ENCODE data around the gene RBPJ. TPM values are rescaled to one million over a fixed set of nuclear protein-coding genes. Genes with fewer than 3 reads are reported as not detected.

The RBPJ gene
- total RNA-seq, 4 donors from 2014 or later, result 94.1 to 129 (median 113) TPM

- DNase-seq (ENCODE audit: low spot score) (no peak), ATAC-seq (ENCODE audit: low FRiP score) (no peak)
- no peak for TF ChIP-seq CTCF (IDR thresholded peaks at IDR 0.05)
Observed at GRCh38 chr4:26323821-26324220, 3.0 kb downstream of the RBPJ start.

GRCh38 chr4:26325191-26325590, 4.4 kb downstream of the RBPJ start:
- no peak for TF ChIP-seq CTCF (IDR thresholded peaks at IDR 0.05)
- DNase-seq (ENCODE audit: low spot score) (no peak), ATAC-seq (ENCODE audit: low FRiP score) (no peak)

GRCh38 chr4:26326791-26327190, 6.0 kb downstream of the RBPJ start:
- ATAC-seq (ENCODE audit: low FRiP score), result no peak
- no peak for TF ChIP-seq CTCF (IDR thresholded peaks at IDR 0.05)

GRCh38 chr4:26330186-26330787, 9.5 kb downstream of the RBPJ start:
- ATAC-seq (ENCODE audit: low FRiP score), result peak; percentile 74
- DNase-seq (ENCODE audit: low spot score), result no peak
- peak in 1 of 3 donors; percentile 21 for TF ChIP-seq CTCF (IDR thresholded peaks at IDR 0.05)

More at GRCh38 chr4:26326791-26327190, 6.0 kb downstream of the RBPJ start:
- no peak for DNase-seq (ENCODE audit: low spot score)

- DNase-seq (ENCODE audit: low spot score) (no peak), ATAC-seq (ENCODE audit: low FRiP score) (no peak)
- no peak for TF ChIP-seq CTCF (IDR thresholded peaks at IDR 0.05)
Observed at GRCh38 chr4:26330946-26331345, 10.1 kb downstream of the RBPJ start.

GRCh38 chr4:26331380-26331950, 10.7 kb downstream of the RBPJ start:
- ATAC-seq (ENCODE audit: low FRiP score) (no peak), DNase-seq (ENCODE audit: low spot score) (no peak)
- no peak for TF ChIP-seq CTCF (IDR thresholded peaks at IDR 0.05)

- ATAC-seq (ENCODE audit: low FRiP score) (no peak), DNase-seq (ENCODE audit: low spot score) (no peak)
- no peak for TF ChIP-seq CTCF (IDR thresholded peaks at IDR 0.05)
Observed at GRCh38 chr4:26334366-26334765, 13.6 kb downstream of the RBPJ start.
